HG02981 (cell line): Measurements from ENCODE around the gene ABCA10.
A peak's percentile ranks its signal among the peaks of the same experiment; 100 is the strongest.
"Not testable (repeated sequence)": the region's sequence is repeated elsewhere in the genome, so short reads cannot be mapped to it uniquely, and the experiment has no call there.

Experiments used
- ATAC-seq: cut with Tn5 transposase; IDR thresholded peaks from one replicate; pipeline ENCODE4 v1.9.1; 2021; ENCODE audit warnings: mild to moderate bottlenecking, moderate library complexity; ENCODE audit not compliant: unreplicated experiment

ABCA10 gene, protein sequence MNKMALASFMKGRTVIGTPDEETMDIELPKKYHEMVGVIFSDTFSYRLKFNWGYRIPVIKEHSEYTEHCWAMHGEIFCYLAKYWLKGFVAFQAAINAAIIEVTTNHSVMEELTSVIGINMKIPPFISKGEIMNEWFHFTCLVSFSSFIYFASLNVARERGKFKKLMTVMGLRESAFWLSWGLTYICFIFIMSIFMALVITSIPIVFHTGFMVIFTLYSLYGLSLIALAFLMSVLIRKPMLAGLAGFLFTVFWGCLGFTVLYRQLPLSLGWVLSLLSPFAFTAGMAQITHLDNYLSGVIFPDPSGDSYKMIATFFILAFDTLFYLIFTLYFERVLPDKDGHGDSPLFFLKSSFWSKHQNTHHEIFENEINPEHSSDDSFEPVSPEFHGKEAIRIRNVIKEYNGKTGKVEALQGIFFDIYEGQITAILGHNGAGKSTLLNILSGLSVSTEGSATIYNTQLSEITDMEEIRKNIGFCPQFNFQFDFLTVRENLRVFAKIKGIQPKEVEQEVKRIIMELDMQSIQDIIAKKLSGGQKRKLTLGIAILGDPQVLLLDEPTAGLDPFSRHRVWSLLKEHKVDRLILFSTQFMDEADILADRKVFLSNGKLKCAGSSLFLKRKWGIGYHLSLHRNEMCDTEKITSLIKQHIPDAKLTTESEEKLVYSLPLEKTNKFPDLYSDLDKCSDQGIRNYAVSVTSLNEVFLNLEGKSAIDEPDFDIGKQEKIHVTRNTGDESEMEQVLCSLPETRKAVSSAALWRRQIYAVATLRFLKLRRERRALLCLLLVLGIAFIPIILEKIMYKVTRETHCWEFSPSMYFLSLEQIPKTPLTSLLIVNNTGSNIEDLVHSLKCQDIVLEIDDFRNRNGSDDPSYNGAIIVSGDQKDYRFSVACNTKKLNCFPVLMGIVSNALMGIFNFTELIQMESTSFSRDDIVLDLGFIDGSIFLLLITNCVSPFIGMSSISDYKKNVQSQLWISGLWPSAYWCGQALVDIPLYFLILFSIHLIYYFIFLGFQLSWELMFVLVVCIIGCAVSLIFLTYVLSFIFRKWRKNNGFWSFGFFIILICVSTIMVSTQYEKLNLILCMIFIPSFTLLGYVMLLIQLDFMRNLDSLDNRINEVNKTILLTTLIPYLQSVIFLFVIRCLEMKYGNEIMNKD (N-terminal part only)

DNA sequence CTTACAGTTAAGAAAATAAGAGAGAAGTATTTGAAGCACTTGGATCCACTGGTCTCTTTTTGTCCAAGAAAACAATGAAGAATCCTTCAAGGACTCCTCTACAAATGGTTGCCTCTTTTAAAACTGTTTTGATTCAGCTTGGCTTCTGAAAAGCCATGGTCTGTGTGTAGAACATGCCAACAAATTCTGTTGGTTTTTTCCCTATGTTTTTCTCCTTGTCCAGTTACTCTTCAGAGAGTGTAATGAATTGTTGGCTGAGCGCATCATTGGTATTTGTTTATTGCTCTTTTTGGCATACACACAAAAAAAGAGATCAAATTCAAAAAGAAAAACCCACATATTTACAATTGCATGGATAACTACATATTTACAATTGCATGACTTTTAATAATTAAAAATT, at the start of gene ABCA10:
TSS of gene ABCA10 (minus strand) at position 249 of the 400 bp plus-strand sequence. CDS start 3,466 bp downstream, outside the sequence.
- no peak for ATAC-seq

DNA sequence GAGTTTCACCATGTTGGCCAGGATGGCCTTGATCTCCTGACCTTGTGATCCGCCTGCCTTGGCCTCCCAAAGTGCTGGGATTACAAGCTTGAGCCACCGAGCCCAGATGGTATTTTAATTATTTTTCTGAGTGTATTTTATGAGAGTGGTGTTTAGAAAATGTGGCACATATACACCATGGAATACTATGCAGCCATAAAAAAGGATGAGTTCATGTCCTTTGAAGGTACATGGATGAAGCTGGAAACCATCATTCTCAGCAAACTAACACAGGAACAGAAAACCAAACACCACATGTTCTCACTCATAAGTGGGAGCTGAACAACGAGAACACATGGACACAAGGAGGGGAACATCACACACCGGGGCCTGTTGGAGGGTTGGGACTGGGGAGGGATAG, 47.7 kb upstream of the ABCA10 start:
- not testable (repeated sequence) for ATAC-seq

DNA sequence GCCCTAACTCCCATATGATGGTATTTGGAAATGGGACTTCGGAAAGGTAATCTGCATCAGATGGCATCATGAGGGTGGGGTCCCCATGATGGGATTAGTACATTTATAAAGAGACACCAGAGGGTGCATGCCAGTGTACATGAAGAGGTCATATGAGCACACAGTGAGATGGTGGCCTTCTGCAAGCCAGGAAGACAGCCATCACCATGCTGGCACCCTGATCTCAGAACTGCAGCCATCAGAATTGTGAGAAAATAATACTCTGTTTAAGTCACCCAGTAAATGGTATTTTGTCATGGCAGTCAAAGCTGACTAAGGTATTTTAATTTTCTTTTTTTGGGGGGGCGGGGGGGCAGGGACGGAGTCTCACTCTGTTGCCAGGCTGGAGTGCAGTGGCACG, 47.1 kb upstream of the ABCA10 start:
- ATAC-seq = no peak

DNA sequence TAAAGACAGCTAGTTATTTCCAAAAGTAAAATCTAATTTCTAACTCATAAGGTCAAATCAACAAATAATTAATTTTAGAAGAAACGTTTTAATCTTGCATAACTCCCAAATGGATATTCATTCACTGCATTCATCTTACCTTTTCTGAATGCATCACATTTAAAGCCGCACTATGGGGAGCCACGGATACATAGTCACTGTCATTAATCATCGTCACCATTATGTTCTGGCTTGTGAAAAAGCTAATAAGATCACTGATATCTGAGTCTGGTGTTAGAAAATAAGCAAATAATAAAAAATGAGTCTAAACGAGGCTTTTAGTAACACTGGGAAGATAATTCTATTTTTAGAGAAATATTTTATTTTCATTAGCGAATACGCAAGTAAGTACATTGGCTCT, 42.4 kb upstream of the ABCA10 start:
- no peak for ATAC-seq

DNA sequence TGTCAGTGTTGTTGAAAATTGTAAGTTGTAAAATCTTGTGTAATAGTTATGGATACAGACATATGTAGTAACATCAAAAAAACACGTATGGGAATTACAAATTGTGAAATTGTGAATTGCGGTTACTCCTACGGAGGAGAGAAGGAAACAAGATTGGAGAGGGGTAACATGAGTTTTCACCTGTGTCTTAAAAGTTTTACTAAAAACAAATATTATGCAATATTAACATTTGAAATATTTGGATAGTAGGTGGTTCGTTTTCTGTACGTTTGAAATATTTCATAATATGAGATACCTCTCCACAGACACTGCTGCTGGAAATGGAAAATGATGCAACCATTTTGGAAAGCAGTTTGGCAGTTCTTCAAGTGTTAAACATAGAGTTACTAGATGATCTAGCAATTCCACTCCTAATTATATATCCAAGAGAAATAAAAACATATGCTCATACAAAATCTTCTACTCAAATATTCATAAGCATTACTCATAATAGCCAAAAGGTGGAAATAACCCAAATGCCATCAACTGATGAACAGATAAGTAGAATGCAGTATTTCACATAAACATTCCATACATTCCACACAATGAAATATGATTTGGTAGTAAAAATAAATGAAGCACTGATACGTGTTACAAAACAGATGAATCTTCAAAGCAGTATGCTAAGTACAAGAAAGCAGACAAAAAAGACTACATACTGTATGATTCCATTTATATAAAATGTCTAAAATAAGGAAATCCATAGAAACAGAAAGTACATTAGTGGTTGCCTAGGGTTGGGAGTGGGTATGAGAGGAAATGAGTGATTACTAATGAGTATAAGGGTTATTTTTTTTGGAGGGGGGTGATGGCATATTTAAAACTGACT, 40.7 kb upstream of the ABCA10 start:
- no peak for ATAC-seq

DNA sequence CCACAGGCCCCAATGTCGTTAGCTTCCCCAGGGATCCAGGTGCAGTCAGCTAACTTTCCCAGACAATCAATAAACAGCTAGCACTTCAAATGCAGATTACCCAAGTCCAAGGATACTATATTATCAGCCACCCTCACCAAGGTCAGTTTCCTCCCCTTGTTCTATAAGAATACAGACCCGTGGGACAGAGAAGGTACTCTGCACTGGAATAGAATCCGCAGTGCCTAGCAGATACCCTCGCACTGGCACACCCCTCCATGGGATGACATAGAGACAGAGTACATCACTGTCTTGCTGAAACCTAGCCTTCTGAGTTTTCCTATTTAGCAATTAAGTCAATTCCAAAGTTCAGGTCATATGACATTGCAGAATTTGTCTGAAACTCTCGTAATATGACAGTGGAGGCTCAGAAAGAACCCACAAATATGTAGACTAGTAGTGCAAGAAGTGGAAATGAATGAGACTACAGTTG, 40.0 kb upstream of the ABCA10 start:
- ATAC-seq = no peak

DNA sequence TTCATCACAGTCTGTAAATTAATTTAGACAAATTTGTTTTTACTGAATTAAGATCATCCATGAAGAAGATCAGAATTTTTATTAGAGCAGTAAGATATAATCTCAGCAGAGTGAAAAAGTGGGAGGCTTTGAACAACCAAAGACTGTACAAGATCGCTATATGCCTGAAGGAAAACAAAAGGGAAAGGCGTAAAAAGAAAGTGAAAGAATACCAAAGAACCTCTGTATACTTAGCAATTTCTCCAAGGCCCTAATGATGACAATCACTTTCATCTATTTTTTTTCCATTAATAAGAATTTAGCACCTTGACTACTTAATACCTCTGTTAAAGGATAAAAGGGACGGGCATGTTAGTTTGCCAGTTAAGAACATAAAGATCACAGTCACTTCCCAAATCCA, 38.6 kb upstream of the ABCA10 start:
- no peak for ATAC-seq

DNA sequence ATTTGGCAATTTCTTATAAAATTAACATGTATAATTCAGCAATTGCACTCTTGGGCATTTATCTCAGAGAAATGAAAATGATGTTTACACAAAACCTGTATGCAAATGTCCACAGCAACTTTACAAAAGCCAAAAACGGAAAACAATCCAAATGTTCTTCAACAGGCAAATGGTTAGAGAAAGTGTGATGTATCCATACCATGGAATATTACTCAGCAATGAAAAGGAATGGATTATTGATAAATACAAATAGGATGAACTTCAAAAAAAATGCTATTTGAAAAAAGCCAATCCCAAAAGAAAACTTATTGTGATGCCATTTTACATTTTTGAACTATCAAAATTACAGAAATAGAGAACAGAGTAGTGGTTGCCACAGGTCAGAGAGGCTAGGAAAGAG, 37.2 kb upstream of the ABCA10 start:
- no peak for ATAC-seq

DNA sequence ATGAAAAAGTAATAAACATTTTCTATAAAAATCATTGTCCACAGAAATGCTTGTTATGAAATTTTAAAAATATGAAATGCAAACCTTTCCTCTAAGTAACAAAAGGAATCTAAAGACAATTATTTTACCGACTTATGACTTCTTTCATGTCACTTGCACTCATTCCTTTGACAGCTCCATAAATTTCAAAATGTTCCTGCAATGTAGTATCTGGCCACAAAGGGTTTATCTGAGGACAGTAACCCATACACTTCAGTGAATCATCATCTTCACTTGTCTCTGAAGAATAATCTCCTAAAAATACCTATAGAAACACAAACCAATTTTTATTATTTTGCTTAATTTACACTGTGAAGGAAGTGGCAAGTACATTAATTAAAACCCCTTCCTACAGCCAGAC, 25.6 kb upstream of the ABCA10 start:
- ATAC-seq = no peak

DNA sequence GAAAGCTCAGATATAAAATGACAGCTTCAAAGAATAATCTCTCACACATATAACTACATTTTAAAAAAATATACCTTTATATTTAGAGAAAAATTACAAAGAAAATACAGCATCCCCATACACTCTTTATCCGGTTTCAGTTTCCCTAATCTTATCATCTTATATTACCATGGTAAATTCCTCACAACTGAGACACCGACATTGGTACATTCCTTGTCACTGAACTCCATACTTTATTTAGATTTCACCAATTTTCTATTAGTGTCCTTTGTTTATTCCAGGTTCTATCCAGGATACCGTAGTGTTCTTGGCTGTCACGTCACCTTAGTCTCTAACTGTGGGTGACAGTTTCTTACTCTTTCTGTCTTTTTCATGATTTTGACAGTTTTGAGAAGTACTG, 22.0 kb upstream of the ABCA10 start:
- ATAC-seq = no peak

DNA sequence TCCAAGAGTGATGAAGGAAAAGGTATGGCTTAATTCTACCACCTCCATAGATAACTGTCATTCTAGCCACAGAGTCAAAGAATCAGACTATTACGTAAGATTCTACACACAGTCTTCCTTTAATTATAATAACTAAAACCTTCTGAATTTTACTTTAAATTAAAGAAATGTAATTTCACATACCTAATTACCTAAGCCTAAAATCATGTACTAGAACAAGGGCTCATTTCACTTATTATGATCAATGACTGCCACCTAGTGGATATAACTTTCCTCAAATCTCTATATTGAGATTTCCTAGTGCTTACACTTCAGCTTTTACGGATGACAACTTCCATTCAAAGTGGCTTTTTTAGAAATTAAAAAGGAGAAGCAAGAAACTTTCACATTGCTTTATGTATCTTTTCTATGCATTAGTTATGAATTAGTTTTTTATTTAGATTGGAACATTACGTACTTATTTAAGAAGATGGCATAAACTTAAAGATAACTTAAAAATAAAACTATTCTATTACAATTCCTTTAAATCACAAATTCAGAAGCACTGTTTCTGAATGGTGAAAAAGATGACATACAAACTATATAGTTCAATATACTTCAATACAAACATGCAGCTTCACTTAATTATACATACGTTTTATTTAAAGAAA, 18.2 kb upstream of the ABCA10 start:
- peak; percentile 61 for ATAC-seq

DNA sequence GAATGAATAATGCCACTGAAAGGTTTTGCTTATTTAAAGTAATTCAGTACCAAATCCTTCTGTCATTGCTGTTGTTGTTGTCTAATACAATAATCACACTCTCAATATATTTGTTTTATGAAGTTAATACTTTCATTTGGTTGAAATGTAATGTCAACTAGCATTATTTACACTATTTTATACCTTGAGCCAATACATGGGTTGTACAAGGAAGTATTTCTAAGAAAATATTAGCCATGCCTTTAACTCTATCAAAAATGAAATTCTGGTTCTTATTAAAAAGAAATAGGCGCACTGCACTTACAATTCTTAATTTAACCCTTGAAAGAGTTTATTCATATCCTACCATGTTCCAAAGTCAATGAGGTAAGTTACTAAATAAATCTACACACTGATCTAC, 17.6 kb upstream of the ABCA10 start:
- ATAC-seq = no peak

DNA sequence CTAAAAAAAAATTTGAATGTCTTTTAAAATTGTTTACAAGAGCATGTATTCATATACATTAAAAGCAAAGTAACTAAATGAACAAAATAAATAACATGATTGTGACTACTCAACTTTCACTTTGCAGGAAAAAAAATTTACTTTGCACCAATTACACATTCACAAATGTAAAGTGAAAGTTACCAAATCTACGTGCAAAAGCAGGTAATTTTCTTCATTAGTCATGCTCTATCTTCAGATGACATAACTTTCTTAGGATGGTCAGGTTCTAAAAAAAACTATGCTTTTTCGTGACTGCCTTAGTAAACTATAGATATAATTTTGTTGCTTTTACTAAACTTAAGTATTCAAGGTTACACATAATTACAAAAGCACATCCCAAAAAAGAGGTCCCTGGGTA, 17.0 kb upstream of the ABCA10 start:
- ATAC-seq = no peak

DNA sequence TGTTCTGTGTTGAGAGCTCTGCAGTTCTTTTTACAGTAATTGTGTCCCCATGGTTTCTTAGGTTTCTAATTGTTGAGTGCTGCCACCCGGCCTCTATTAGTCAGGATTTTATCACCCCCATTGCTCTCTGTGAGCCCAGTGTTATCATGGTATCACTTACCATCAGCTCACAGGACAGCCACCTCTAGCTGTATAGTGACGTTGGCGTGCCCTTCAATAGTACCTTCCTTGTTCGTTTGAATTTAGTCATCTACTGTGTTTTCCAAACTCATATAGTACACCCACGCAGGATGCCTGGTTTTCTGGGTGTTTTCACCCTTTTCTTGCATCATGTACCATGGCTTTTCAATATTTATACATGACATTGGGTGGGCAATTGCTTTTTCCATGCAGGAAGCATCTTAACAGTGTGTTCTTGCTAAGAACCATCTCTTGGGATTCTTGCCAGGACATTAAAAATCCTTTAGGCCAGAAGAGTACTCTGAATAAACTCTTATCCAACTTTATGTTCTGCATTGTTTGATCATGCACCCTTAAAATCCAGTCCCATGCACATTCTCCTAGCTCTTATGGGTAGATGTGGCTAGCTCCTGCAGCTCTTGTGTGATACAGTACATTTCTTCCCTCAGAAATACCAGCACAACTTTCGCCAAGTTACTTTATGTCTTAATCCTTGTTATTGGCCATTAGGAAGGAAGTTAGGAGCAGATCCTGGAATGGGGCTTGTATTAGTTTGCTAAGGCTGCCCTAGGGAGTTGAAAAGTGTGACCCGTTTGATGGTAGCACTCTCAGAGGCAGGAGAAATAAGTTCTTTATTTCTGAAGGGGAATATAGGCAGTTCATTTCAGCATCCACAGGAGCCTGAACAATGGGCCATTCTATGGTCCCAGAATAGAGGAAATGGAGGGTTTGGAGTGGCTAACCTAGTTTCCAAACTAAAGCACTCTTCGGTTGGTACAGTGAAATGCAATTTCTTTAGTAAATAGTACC, 11.3 kb upstream of the ABCA10 start:
- no peak for ATAC-seq

DNA sequence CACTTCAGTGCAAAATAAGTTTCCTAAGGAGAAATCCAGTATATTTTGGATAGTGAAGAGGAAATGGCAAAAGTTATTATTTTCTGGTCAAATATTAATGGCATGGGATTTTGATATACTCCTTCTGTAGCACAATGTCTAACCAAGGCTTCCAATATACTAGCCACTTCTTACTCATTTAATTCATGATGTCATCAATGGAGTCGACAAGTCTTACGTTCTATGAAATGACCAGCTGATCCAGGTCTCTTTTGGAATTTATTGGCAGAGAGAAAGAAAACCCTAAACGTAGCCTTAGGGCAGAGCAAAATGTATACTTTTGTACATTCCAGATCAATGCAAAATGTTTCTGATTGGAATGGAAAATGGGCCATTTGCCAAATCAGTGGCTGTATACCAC, 8.3 kb upstream of the ABCA10 start:
- ATAC-seq = no peak

DNA sequence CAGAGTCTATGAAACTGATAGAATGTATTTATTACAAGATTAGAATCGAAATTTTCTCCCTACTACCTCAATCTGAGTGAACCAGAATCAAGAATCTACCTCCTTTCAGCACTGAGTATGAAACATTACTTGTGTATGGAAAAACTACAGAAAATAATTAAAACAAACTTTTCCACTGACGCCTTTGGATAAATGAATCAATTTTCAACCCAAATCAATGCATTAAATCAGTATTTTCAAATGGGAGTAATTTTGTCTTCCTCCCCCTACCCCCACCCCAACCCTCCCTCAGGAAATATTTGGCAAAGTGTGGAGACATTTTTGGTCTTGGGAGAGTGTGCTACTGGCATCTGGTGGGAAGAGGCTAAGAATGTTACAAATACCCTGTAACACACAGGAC, 7.8 kb upstream of the ABCA10 start:
- no peak for ATAC-seq

DNA sequence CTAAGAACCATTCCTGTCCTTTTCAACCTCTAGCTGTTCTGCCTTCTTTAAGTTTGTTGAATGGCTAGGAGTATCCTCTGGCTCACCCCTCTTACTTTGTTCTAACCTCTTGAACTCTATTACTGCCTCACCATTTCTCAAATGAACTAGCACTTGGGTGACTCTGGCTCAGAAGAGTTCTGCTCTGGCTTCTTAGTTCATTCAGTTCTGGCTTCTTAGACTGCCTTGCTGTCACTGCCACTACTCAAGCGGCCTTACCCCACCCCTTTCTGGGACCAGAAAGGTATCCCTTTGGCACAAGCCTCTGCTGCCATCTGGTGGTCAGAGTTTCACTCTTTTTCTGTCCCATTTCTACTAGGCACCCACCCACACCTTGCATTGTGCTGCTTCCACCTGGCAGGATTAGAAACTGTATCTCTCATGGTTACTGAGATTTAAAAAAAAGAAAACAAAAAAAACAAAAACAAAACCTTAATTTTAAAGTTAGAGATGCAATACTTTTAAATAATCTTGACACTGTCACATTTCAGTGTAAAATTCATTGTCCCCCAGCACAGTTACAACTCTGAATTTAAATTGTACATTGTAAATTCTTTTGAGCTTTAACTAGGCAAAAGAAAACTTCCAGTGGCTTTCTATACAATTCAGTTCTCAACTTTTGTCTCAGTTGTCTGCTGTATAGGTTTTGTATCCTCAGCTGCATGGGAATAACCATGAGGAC, 6.9 kb upstream of the ABCA10 start:
- ATAC-seq = peak; percentile 99

DNA sequence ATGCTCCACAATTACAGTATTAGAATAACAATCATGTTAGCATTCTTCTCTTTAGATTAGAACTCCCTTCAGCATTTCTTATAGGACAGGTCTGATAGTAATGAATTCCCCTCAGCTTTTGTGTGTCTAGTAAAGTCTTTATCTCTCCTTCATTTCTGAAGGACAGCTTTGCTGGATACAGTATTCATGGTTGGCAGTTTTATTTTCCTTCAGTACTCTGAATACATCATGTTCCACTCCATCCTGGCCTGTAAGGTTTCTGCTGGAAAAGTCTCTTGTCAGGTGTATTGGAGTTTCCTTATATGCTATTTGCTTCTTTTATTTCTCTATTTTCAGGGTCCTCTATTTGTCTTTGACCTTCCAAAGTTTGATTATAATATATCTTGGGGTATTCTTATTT, 4.0 kb upstream of the ABCA10 start:
- ATAC-seq = no peak
